Measurements from ENCODE around the gene KRTAP10-8. TPM values are rescaled to one million over a fixed set of nuclear protein-coding genes. Genes with fewer than 3 reads are reported as not detected.

Gene KRTAP10-8
- total and polyA plus RNA-seq, 2 donors from 2014 or later, result not detected

DNA sequence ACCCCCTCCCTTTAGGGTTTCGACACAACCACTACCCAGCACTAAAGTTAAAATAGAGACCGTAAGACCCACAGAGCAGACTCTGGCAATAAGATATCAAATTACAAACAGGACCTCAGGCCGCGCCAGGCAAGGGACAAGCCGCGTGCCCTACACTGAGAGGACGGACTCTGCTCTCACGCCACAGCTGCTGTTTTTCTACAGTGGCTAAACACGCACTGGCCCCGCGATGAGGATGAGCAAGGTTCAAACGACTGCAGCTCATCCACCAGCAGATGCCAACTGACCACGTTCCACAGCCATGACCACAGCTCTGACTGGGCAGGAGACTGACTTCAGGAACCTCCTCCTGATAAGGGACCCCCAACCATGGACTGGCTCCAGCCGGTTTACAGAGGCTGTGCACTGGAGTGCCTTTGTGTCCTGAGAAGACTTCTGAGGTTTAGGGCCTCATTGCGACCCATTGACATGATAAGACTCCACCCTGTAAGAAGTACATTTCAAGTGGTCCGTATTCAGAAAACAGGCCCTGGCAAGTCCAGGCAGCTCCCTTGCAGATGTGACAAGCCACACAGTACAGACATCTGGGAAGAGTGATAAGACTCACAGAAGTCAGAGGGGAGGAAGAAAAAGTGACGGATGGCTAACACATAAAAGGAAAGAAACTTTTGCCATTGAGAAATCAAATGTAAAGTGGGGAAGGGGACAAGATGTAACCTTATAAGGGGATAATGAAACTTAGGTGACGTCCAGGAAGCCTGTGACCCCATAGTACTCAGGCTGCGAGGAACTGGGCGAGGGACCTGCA is 18.1 kb upstream of the KRTAP10-8 start:
- intact Hi-C loops (cut with DNase I), result no loop called here
- FAIRE-seq, result no peak
- no peak overlapping the region for H3K9ac ChIP-seq (ENCODE audit: low read length in 3 of 3)

DNA sequence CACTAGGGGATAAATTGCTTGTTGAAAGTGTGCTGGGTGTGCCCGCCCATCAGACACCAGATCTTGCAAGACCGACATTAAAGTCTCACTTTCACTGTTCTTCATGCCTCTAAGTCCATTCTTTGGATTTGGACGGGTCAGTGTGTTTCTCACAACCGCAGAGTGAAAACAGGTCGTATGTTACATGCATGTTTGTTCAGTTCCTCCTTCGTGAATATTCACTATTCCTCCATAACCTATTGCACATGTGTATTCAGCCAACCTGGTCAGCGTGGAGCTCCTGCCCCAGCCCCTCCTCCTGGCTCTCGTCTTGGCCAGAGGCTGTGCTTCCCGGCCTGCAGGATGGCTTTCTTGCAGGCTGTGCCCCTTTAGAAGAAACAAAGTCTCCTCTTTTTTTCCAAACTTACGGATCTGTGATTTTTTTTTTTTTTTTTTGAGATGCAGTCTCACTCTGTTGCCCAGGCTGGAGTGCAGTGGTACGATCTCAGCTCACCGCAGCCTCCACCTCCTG is 17.4 kb upstream of the KRTAP10-8 start:
- no peak overlapping the region for H3K27ac ChIP-seq (ENCODE audit: low read depth in 2 of 2, low read length in 2 of 2)
- H3K36me3 ChIP-seq (ENCODE audit: control insufficient read depth in 2 of 3, insufficient read depth in 3 of 3, low read length in 3 of 3), result no peaks in the 10 kb centered on the region
- H3K27me3 ChIP-seq (ENCODE audit: control insufficient read depth, insufficient read depth, low read length), result no peaks in the 10 kb centered on the region
- H3K4me3 ChIP-seq (ENCODE audit: low read length in 3 of 3), result no peak overlapping the region
- FAIRE-seq (no peak), DNase-seq (no peak)
- H3K4me1 ChIP-seq (ENCODE audit: control insufficient read depth in 2 of 3, insufficient read depth in 2 of 3, low read depth in 1 of 3, low read length in 3 of 3), result no peaks in the 10 kb centered on the region
- no peaks in the 10 kb centered on the region for H3K9me3 ChIP-seq (ENCODE audit: control insufficient read depth in 2 of 3, insufficient read depth in 1 of 3, low read length in 3 of 3)
- intact Hi-C loops (cut with DNase I), result no loop called here
- TF ChIP-seq, protein P1, sequence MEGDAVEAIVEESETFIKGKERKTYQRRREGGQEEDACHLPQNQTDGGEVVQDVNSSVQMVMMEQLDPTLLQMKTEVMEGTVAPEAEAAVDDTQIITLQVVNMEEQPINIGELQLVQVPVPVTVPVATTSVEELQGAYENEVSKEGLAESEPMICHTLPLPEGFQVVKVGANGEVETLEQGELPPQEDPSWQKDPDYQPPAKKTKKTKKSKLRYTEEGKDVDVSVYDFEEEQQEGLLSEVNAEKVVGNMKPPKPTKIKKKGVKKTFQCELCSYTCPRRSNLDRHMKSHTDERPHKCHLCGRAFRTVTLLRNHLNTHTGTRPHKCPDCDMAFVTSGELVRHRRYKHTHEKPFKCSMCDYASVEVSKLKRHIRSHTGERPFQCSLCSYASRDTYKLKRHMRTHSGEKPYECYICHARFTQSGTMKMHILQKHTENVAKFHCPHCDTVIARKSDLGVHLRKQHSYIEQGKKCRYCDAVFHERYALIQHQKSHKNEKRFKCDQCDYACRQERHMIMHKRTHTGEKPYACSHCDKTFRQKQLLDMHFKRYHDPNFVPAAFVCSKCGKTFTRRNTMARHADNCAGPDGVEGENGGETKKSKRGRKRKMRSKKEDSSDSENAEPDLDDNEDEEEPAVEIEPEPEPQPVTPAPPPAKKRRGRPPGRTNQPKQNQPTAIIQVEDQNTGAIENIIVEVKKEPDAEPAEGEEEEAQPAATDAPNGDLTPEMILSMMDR (IDR thresholded peaks at IDR 0.05; ENCODE audit: borderline replicate concordance, extremely low read depth, insufficient read depth), result no peak
- no peak overlapping the region for H3K9ac ChIP-seq (ENCODE audit: low read length in 3 of 3)

More for the DNA sequence above, 18.1 kb upstream of the KRTAP10-8 start:
- TF ChIP-seq, protein P1 (IDR thresholded peaks at IDR 0.05; ENCODE audit: borderline replicate concordance, extremely low read depth, insufficient read depth), result no peak
- Histone ChIP-seq H3K9me3 (ENCODE audit: control insufficient read depth in 2 of 3, insufficient read depth in 1 of 3, low read length in 3 of 3) (no peaks in the 10 kb centered on the region), H3K36me3 (ENCODE audit: control insufficient read depth in 2 of 3, insufficient read depth in 3 of 3, low read length in 3 of 3) (no peaks in the 10 kb centered on the region), H3K27me3 (ENCODE audit: control insufficient read depth, insufficient read depth, low read length) (no peaks in the 10 kb centered on the region), H3K4me3 (ENCODE audit: low read length in 3 of 3) (no peak overlapping the region), H3K4me1 (ENCODE audit: control insufficient read depth in 2 of 3, insufficient read depth in 2 of 3, low read depth in 1 of 3, low read length in 3 of 3) (no peaks in the 10 kb centered on the region), H3K27ac (ENCODE audit: low read depth in 2 of 2, low read length in 2 of 2) (no peak overlapping the region)
- peak in 3 of 5 donors; percentile 57 to 62 (median 61) for DNase-seq

DNA sequence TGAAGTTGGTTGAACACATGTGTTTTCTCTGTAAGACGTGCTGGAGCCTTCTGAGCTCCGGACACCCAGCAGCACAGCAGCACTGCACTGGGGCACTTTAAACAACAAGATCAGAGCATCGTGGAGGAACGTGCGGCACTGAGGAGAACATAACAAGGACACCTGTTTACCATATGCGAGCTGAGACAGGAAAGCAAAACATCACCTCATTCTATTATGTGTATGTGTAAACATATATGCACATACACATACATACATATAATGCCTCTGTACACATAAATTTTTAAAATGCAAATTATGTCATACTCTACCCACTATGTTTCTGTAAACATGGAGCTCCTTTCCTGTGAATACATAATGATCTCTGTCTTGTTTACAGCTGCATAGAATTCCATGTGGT is 16.4 kb upstream of the KRTAP10-8 start:
- FAIRE-seq, result no peak
- TF ChIP-seq, protein P1 (IDR thresholded peaks at IDR 0.05; ENCODE audit: borderline replicate concordance, extremely low read depth, insufficient read depth), result no peak
- Histone ChIP-seq H3K4me3 (ENCODE audit: low read length in 3 of 3) (no peak overlapping the region), H3K27me3 (ENCODE audit: control insufficient read depth, insufficient read depth, low read length) (no peaks in the 10 kb centered on the region), H3K9me3 (ENCODE audit: control insufficient read depth in 2 of 3, insufficient read depth in 1 of 3, low read length in 3 of 3) (no peaks in the 10 kb centered on the region), H3K36me3 (ENCODE audit: control insufficient read depth in 2 of 3, insufficient read depth in 3 of 3, low read length in 3 of 3) (no peaks in the 10 kb centered on the region), H3K4me1 (ENCODE audit: control insufficient read depth in 2 of 3, insufficient read depth in 2 of 3, low read depth in 1 of 3, low read length in 3 of 3) (no peaks in the 10 kb centered on the region), H3K9ac (ENCODE audit: low read length in 3 of 3) (no peak overlapping the region), H3K27ac (ENCODE audit: low read depth in 2 of 2, low read length in 2 of 2) (no peak overlapping the region)
- DNase-seq, result no peak
- intact Hi-C loops (cut with DNase I), result no loop called here

Data from kidney (tissue), 14 donors.